NCI-H2227 (cell line): ENCODE results near the gene PHOX2A.
A peak's percentile ranks its signal among the peaks of the same experiment; 100 is the strongest.
"Not testable (repeated sequence)": the region's sequence is repeated elsewhere in the genome, so short reads cannot be mapped to it uniquely, and the experiment has no call there.

Experiments used
- DNase-seq: peaks from one replicate; lab custom pipeline; 2025; ENCODE audit not compliant: unreplicated experiment; lab: John Stamatoyannopoulos, UW

Gene PHOX2A

GRCh38 chr11:72223615-72224563, 20.1 kb downstream of the PHOX2A start:
- peak; percentile 73 for DNase-seq

GRCh38 chr11:72222907-72223614, 20.9 kb downstream of the PHOX2A start:
- peak; percentile 93 for DNase-seq

- no peak for DNase-seq
These were observed 21.7 kb downstream of the PHOX2A start for GRCh38 chr11:72222106-72222891.

GRCh38 chr11:72221386-72222075, 22.4 kb downstream of the PHOX2A start:
- DNase-seq, result no peak

- DNase-seq, result no peak
These were observed 23.1 kb downstream of the PHOX2A start for GRCh38 chr11:72220696-72221363.

GRCh38 chr11:72218251-72218745, 25.7 kb downstream of the PHOX2A start:
- DNase-seq, result no peak

- DNase-seq, result no peak
These were observed 26.1 kb downstream of the PHOX2A start for GRCh38 chr11:72217841-72218240.

- no peak for DNase-seq
These were observed 27.3 kb downstream of the PHOX2A start, which contains the start of gene FOLR2 for GRCh38 chr11:72216638-72217037. Gene FOLR2, plus strand, starts transcription at chr11:72216794. Its CDS starts 1,791 bp downstream, at chr11:72218585.

- DNase-seq, result no peak
These were observed 34.9 kb downstream of the PHOX2A start for GRCh38 chr11:72209101-72209500.

- DNase-seq, result no peak
These were observed 35.7 kb downstream of the PHOX2A start for GRCh38 chr11:72208281-72208680.

GRCh38 chr11:72206794-72207193, 37.2 kb downstream of the PHOX2A start:
- not testable (repeated sequence) for DNase-seq

- DNase-seq, result no peak
These were observed 39.1 kb downstream of the PHOX2A start for GRCh38 chr11:72204886-72205285.

GRCh38 chr11:72203163-72203562, 40.8 kb downstream of the PHOX2A start:
- DNase-seq, result no peak

GRCh38 chr11:72202571-72202970, 41.4 kb downstream of the PHOX2A start:
- no peak for DNase-seq

- not testable (repeated sequence) for DNase-seq
These were observed 42.5 kb downstream of the PHOX2A start for GRCh38 chr11:72201445-72201844.

- DNase-seq, result no peak
These were observed 48.3 kb downstream of the PHOX2A start for GRCh38 chr11:72195518-72196270.

GRCh38 chr11:72191961-72192381, 52.0 kb downstream of the PHOX2A start, which contains the start of gene FOLR1:
Gene FOLR1, plus strand, starts transcription at chr11:72192140. Its CDS starts 34 bp downstream, at chr11:72192174.
- DNase-seq, result no peak

- no peak for DNase-seq
These were observed 53.3 kb downstream of the PHOX2A start for GRCh38 chr11:72190631-72191071.
